Activated CD4-positive, alpha-beta T cell treated with anti-CD3 and anti-CD28 coated beads, Interleukin-2, amount 50 U/mL, for 48 hours (primary cell): ENCODE measurements around the gene CSMD2.
"Not testable (repeated sequence)": the region's sequence is repeated elsewhere in the genome, so short reads cannot be mapped to it uniquely, and the experiment has no call there.

Experiments
- DNase-seq, 2 experiments: peaks; one replicate each; pipeline ENCODE4 v3.0.0-alpha.2; 2020

CSMD2 gene

DNA sequence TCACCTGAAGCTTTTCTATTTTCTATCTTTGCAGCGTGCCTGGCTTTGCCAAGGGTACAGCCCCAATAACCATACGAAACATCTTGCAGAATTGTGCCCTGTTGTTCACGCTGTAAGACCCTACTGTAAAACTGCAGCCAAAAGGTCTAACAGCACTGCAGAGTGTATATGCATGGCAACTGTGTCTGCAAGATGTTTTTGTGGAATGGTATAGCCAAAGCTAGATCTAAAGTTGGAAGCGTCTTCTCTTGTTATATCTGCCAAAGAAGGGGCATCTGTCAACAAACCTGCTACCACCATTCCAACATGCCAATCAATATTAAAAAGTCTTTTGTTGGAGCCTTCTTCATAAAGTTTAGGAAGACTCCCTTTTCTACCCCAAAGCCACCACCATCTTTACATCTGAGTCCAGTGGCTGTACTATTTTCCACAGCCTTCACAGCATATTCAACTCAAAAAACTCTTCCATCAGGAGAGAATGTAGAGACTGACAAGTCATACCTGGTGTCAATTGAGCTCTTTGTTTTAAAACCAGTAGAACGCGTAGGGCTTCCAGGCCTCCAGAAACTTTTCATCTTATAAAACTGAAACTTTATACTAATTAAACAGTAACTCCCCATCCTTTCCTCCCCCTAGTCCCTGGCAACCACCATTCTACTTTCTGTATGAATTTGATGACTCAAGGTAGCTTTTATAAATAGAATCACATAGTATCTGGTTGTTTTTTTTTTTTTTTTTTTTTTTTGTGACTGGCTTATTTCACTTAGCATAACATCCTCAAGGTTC lies 652.6 kb downstream of the CSMD2 start:
- no peak for DNase-seq

DNA sequence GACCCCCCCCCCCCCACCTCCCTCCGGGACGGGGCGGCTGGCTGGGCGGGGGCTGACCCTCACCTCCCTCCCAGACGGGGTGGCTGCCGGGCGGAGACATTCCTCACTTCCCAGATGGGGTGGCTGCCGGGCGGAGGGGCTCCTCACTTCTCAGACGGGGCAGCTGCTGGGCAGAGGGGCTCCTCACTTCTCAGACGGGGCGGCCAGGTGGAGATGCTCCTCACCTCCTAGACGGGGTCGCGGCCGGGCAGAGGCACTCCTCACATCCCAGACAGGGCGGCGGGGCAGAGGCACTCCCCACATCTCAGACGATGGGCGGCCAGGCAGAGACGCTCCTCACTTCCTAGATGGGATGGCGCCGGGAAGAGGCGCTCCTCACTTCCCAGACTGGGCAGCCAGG lies 655.8 kb downstream of the CSMD2 start:
- DNase-seq: not testable (repeated sequence)

DNA sequence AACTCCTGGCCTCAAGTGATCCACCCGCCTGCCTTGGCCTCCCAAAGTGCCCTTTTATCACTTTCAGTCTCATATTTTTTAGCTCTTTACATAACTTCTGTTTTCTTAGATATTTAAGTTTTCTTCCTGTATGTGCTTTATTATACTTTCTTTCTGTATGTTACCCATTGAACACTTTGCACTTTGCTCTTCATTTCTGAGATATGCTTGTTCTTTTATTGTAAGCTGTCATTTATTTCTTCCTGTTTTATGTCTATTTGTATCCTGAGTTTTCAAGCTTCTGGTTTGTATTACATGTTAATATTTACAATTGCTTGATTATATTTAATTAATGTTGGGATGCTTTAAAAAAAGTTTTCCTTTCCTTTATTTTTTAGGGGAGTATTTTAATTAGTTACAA lies 656.9 kb downstream of the CSMD2 start:
- DNase-seq: no peak

DNA sequence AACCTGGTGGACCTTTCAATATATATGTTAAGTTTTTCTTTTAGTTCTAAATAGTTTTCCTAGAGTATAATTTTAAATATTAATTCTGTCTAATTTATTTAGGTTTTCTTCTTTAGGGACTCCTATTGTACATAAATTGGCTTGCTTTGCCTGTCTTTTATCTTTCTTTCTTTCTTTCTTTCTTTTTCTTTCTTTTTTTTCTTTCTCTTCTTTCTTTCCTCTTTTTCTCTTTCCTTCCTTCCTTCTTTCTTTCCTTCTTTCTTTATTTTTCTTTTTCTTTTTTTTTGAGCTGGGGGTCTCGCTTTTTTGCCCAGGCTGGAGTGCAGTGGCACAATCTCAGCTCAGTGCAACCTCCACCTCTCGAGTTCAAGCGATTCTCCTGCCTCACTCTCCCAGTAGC lies 657.4 kb downstream of the CSMD2 start:
- DNase-seq: no peak

DNA sequence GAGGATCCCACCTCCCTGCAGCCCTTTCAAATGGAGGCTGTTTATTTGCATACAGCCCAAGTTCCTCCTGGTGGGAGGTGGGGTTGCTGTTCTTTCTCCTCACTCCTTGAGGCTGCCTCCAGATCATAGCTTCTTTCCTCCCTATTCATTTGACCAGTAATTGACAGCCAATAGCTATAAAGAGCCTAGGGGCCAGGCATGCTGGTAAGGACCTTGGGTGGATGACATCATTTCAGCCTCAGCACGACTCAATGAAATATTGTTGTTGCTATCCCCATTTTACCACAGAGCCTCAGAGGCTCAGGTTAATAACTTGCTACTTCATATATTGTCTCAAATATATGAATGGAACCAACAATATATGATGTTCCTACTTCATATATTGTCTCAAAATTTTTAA lies 661.5 kb downstream of the CSMD2 start:
- DNase-seq: no peak

DNA sequence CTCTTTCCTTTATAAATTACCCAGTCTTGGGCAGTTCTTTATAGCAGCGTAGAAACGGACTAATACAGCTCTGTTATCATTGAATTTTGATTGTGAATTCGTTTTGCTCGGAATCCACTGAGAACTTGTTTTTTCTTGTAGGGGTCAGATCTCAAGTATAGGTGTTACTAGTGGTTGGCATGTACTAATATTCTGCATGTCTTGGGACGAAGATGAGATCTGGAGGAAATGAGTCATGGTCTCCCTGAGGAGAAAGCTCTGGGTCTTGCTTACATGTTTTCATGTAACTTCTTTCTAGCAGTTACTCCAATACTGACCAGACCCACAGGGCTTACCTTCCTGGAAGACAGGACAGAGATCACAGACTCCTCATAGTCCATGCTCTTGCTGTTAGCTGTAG lies 662.3 kb downstream of the CSMD2 start:
- no peak for DNase-seq

DNA sequence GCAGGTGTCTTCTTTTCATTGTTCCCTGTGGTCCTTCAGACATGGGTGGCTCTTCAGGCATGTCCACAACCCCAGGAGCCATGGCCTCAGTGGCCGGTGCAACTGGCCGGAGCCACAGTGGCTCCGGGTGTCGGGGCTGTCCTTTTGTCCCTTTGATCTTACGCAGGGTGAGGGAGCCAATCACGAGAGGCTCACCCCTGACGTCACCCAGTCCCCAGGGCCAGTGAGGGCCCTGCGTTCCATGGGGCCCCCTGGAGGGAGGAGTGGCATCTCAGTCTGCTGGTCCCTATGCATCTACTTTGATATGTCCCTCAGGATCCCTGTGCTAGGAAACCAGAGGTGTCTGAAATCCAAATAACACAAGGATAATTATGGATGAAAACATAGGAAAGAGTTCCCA lies 663.3 kb downstream of the CSMD2 start:
- DNase-seq: no peak

DNA sequence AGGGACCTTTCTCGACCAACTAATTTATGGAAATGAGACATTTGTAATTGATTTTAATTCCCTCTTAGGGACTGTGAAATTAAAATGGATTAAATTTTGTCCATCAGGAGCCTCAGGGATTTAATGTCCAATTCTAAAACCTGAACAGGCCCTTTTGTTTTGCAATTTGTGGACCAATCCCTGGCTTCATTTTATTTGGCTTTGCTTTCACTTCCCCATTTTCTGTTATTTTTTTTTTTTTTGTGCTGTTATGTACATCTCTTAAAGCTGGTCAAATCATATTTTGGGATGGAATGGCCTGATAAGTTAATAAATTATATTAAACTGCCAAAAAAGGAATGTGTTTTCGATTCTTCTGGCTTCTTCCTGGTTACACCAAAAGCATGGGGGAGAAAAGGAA lies 663.7 kb downstream of the CSMD2 start:
- DNase-seq: no peak

DNA sequence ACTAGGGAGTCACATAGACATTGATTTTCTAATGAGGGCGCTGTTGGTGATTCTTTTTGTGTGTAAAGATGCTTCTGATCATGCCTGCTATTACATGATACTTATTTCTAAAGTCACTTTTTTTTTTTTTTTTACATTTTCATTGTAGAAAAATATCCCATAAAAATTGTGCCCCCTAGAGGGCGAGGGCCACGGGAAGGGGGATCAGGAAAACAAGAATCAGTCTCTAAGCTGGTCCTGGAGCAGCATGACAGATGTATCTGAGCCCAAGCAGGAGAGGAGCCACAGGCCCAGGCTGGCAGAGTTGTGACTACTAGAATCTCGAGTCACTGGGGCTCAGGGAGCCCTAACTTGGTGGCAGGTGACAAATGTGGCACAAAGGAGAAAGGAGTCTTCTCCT lies 664.5 kb downstream of the CSMD2 start:
- DNase-seq: no peak

DNA sequence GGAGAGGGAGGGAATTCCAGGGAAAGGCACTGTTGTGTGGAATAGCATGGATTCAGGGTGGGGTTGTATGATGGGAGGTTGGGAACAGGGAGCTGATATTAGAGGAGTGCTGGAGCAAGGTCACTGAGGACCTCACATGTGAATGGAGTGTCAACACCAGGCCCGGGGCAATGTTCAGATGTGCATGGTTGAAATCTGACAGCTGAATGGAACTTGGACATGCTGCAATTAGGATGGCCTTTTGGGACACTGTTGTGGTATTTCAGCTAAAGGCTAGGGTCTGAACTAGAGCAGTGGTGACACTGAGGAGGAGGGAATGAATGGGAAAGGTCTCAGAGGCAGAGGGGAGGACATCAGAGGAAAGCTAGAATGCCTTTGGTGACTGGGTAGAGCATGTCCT lies 667.6 kb downstream of the CSMD2 start:
- DNase-seq: no peak

DNA sequence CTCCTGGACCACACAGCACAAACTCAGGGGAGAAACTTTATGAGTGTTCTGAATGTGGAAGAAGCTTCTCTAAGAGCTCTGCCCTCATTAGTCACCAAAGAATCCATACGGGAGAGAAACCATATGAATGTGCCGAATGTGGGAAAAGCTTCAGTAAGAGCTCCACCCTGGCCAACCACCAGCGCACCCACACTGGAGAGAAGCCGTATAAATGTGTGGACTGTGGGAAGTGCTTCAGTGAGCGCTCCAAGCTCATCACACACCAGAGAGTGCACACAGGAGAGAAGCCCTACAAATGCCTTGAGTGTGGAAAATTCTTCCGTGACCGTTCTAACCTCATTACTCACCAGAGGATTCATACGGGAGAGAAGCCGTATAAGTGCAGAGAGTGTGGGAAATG lies 670.1 kb downstream of the CSMD2 start:
- no peak for DNase-seq

DNA sequence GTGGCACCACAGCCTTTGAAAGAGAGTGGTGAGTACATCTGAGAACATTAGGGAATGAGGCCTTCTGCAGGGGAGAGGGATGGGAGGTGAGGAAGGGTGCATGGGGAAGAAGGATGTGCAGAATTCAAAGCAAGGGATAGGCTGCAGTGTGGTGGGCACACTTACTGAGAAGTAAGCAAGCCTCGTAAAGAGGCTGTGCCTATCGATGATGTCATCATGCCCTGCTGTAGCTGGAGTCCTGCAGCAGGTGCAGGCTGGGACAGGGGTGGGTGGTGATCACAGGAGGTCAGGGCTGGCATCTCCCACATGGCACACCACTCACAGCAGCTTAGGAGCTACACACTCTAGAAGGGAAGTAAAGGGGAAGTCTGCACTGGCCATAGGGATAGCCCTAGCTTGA lies 676.4 kb downstream of the CSMD2 start:
- no peak for DNase-seq

DNA sequence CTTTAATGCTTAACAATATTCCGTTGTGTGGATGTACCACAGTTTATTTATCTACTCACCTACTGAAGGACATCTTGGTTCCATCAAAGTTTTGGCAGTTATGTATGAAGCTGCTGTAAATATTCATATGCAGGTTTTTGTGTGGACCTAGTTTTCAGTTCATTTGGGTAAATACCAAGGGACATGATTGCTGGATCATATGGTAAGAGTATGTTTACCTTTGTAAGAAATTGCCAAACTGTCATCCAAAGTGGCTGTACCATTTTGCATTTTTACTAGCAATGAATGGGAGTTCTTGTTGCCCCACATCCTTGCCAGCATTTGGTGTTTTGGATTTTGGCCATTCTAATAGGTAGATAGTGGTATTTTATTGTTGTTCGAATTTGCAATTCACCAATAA lies 682.6 kb downstream of the CSMD2 start:
- no peak for DNase-seq

DNA sequence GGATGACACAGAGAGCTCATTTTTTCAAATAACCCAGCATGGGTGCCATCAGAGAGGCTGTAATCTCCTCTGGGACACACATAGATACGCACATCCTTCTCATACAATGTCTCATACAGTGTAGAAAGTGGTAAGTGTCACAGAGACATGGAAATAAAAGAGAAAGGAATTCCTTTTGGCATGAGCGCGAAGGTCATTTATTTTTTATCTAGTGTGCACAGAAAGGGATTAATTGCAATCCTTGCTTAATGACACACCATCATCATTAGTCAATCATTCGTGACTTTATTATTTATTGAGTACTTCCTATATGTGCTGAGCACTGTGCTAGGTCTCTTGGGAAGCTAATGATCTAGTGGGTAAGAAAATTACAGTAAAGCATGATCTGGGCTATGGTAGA lies 687.6 kb downstream of the CSMD2 start:
- no peak for DNase-seq

DNA sequence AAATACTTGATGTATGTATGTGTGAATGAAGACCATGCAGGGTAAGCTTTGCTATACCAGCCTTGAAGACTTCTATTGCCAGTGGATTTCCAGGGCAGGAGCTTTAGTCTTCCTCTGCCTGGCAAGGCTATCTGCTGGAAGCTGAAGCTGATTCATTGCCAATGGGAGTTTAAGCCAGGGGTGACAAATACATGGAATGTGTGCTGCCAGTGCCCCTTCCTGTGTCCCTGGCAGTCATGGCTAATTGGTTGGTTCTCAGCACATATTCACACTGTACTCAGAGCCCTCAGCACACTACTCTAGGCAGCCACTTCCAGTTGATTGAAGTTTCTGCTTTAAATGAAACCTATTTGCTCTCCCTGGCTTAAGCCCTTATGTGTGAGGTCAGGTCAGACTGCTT lies 691.1 kb downstream of the CSMD2 start:
- no peak for DNase-seq

DNA sequence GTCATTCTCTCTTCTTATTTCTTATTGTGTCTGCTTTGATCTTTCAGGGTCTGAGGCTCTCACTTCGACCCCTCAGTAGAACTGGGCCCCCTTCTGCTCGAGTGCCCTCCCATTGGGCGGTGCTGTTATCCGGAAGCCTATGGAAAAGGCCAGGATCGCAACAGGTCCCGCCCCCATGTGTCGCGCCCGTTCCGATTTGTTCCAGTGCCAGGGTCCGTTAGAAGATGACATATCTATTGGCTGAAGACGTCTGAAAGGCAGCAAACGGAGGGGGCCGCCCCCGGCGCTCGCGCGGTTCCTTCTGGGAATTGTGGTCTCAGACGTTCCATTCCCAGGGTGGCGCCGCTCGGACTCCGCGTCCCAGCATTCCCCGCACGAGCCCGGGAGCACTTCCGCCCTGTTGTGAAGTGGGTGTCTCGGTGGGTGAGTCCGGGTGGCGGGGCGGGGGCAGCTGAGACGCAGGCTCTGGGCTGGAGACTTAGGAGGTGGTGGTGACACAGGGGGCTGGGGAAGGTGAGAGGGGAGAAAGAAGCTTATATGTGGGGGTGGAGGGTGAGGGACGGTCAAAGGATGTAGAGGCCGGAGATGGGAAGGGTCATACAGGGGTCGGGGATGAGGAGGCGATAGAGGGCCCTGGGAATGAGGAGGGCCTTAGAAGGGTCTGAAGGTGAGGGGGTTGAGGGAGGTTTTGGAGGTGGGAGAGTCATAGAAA lies 692.6 kb downstream of the CSMD2 start, which contains the start of gene ZSCAN20:
TSS of gene ZSCAN20 (plus strand) at position 377 of the 712 bp plus-strand sequence. CDS start 6,644 bp downstream, outside the sequence.
- DNase-seq: peak; percentile 92 to 94

DNA sequence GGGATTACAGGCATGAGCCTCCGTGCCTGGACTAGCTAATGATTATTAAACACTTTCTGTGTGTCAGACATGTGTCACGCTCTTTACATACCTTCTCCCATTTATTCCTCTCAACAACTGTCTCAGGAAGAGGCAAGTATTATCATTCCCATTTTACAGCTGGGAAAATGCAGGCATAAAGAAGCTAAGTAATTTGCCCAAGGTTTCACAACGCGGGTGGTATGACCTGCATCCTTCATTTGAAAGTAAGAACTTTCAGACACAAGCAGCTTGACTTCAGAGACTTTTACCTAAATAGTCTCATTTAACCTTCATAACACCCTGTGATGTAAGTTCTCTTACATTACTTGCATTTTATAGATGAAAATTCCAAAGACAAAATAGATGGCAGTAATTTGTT lies 693.6 kb downstream of the CSMD2 start:
- DNase-seq: no peak

DNA sequence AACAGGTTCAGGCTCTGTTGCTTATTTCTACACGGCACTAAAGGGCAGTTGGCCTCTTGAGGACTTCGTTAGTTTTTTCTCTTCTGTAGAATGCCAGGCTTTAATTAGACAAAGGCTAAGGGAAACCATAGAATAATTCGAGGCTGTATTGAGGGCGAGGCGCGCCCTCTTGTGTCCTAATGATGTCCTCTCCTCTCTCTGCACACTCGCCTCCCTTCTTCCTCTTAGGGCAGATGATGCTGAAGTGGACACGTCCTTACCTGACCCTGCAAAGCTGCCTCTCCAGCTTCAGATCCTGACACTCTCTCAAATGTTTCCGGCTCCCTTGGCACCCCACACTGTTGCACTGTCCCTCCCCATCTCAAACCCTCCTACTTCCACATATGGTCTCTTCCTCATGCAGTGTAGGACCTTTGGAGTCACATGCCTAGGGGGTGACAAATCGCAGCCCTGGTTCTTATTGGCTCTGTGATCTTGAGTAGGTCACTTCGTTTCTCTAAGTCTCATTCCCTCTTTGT lies 694.5 kb downstream of the CSMD2 start:
- DNase-seq: peak; percentile 63 to 71

DNA sequence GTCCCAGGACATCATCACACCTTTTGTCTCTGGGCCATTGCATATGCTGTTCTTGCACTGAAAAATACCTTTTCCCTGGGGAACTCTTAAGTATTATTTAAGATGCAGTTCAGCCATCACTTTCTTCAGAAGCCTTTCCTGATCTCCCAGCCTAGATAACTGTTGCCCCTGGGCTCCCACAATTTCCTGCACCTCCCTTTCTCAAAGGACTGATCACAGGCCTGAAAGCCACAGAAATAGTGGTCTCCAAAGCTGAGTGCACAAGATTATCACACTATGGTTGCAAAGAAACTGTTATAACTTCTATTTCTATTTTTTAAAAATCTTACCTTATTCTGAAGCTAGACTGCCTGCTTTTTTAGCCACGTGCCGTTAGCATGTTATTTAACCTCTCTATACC lies 695.3 kb downstream of the CSMD2 start:
- no peak for DNase-seq

DNA sequence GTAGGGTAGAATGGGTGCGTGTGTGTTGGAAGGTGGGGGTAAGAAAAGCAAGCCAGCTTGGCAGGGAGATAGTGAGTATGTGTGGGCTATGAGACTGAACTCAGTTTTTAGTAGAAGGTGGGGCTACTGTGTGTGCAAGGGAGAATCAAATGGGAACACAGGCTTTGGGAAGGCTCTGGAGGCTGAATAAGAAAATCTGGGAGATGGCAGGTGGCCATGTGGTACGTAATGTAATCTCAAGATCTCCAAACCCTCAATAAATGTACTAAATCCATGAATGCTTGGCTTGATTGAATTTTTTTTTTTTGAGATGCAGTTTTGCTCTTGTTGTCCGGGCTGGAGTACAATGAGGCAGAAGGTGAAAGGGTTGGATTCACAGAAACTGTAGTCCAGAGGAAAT lies 696.1 kb downstream of the CSMD2 start:
- DNase-seq: no peak

DNA sequence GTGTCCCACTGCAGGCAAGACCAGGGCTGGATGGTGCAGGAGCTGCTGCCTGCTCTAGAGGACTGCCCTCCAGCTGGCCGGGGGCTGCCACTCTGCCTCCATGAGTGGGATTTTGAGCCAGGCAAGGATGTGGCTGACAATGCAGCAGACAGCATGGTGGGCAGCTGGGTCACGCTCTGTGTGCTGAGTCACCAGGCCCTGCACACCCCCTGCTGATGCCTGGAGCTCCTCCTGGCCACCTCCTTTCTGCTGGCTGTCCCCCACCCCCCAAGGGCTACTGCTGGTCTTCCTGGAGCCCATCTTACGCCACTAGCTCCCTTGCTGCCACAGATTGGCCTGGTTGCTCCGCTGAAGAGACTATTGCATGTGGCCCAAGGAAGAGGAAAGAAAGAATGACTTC lies 696.5 kb downstream of the CSMD2 start:
- no peak for DNase-seq

DNA sequence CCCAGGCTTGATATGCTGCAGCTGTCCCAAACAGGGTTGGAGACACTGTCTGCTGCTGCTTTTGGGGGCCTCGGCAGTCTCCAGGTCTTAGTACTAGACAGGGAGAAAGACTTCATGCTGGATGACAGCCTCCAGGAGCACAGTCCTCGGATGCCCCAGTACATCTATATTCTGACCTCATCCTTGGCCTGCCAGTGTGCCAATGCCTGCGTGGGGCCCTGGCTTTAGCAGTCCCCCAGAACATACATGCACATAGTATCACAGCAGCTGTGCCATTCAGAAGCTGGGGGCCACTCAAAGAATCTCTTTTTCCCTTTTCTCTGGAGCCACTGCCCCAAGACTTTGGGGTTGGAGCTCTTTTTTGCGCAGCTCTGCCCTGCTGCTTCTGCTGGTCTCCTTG lies 697.0 kb downstream of the CSMD2 start:
- DNase-seq: no peak

DNA sequence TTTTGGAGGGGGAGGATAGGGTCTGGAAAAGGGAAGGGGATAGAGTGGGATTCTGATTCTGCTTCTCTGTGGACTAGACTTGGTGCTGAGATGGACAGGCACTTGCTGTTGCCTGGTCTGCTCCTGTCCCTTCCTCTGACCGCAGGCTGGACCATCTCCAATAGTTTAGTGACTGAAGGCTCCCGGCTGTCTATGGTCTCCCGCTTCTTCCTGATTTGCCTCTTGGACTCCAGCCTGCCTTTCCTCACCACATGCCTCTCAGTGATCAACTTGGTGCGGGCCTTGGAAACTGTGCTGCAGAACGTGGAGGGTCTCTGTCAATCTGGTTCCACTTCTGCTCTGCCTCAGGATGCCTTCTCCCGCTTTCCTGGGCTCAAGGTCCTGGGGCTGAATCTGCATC lies 698.9 kb downstream of the CSMD2 start:
- no peak for DNase-seq

DNA sequence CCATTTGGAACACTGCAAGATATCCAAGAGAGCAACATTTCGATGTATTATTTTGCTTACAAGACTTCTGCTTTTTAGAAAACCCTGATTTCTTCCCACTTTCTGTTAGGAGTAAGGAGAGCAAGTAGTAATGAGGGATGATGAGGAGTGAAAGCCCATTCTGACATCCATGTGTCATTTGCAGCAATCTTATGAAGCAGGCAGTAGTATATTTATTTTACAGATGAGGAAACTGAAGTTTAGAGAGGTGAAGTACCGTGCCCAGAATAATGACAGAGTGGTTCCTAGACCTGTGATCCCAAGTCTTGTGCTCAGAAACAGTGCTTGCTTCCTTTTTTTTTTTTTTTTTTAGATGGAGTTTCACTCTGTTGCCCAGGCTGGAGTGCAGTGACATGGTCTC lies 699.7 kb downstream of the CSMD2 start:
- no peak for DNase-seq
